Activated naive CD4-positive, alpha-beta T cell treated with anti-CD3 and anti-CD28 coated beads, Interleukin-2, amount 10 ng/mL, durations not matched to agents 7 days and 5 days (primary cell): ENCODE results near the gene MEGF6.
A peak's percentile ranks its signal among the peaks of the same experiment; 100 is the strongest.

Experiments used
- CTCF ChIA-PET: fragments of 350-600 bp; sonication (Branson Sonifier 250); formaldehyde crosslinking; loops from one replicate; lab custom pipeline; 2021; ENCODE audit warnings: antibody characterized with exemption; lab: Charles Lee
- DNase-seq: peaks from one replicate; pipeline ENCODE4 v3.0.0-alpha.2; 2020
- H3K27ac Mint-ChIP-seq: one replicate; pipeline ENCODE4 v1.8.0; 2021; ENCODE audit warnings: mild to moderate bottlenecking, moderate library complexity, mixed read lengths
- H3K27me3 Mint-ChIP-seq: one replicate; pipeline ENCODE4 v1.8.0; 2021; ENCODE audit warnings: mild to moderate bottlenecking, mixed read lengths
- H3K36me3 Mint-ChIP-seq: one replicate; pipeline ENCODE4 v1.8.0; 2021; ENCODE audit warnings: mixed read lengths
- H3K4me1 Mint-ChIP-seq: one replicate; pipeline ENCODE4 v1.8.0; 2021; ENCODE audit warnings: mixed read lengths
- H3K4me3 Mint-ChIP-seq: one replicate; pipeline ENCODE4 v1.8.0; 2021; ENCODE audit warnings: mild to moderate bottlenecking, moderate library complexity, mixed read lengths
- H3K9me3 Mint-ChIP-seq: one replicate; pipeline ENCODE4 v1.8.0; 2021; ENCODE audit warnings: mixed read lengths

The MEGF6 gene

GRCh38 chr1:3496916-3497315 lies 114.4 kb downstream of the MEGF6 start:
- Mint-ChIP-seq H3K4me3 (no peak overlapping the region), H3K27me3 (no peaks in the 10 kb centered on the region), H3K27ac (no peak overlapping the region), H3K9me3 (no peaks in the 10 kb centered on the region), H3K36me3 (no peaks in the 10 kb centered on the region), H3K4me1 (no peaks in the 10 kb centered on the region)
- CTCF ChIA-PET: no interaction called here
- DNase-seq: no peak

GRCh38 chr1:3495776-3496745 lies 115.2 kb downstream of the MEGF6 start:
- CTCF ChIA-PET: no interaction called here
- Mint-ChIP-seq H3K4me3 (no peak overlapping the region), H3K27me3 (no peaks in the 10 kb centered on the region), H3K27ac (no peak overlapping the region), H3K36me3 (no peaks in the 10 kb centered on the region), H3K4me1 (peaks cover 3% of the 10 kb centered on the region), H3K9me3 (no peaks in the 10 kb centered on the region)
- DNase-seq: no peak

GRCh38 chr1:3494321-3495308 lies 116.7 kb downstream of the MEGF6 start:
- H3K27ac Mint-ChIP-seq: no peak overlapping the region
- H3K9me3 Mint-ChIP-seq: no peaks in the 10 kb centered on the region

GRCh38 chr1:3492545-3493246 lies 118.6 kb downstream of the MEGF6 start:
- Mint-ChIP-seq H3K4me3 (no peak overlapping the region), H3K4me1 (peaks cover 3% of the 10 kb centered on the region)
- CTCF ChIA-PET: interaction anchor here (0.6 to 2.1 kb wide), 6 partner anchors 67 to 235 kb away, joined by 4 to 12 read pairs (median 4); no protein-coding TSS in a partner anchor

More at GRCh38 chr1:3494321-3495308, 116.7 kb downstream of the MEGF6 start:
- Mint-ChIP-seq H3K4me1 (peaks cover 3% of the 10 kb centered on the region), H3K36me3 (no peaks in the 10 kb centered on the region), H3K27me3 (no peaks in the 10 kb centered on the region), H3K4me3 (no peak overlapping the region)
- CTCF ChIA-PET: no interaction called here
- no peak for DNase-seq

GRCh38 chr1:3491291-3492246 lies 119.7 kb downstream of the MEGF6 start:
- Mint-ChIP-seq H3K36me3 (no peaks in the 10 kb centered on the region), H3K4me3 (peak overlapping the region; percentile 26), H3K27ac (no peak overlapping the region), H3K4me1 (peaks cover 3% of the 10 kb centered on the region), H3K9me3 (peaks cover 12% of the 10 kb centered on the region), H3K27me3 (no peaks in the 10 kb centered on the region)
- CTCF ChIA-PET: interaction anchor here (1.0 to 2.1 kb wide), 11 partner anchors 38 to 236 kb away, joined by 3 to 12 read pairs (median 4); no protein-coding TSS in a partner anchor
- DNase-seq: peak; percentile 89

More at GRCh38 chr1:3492545-3493246, 118.6 kb downstream of the MEGF6 start:
- H3K27me3 Mint-ChIP-seq: no peaks in the 10 kb centered on the region
- H3K27ac Mint-ChIP-seq: no peak overlapping the region
- no peaks in the 10 kb centered on the region for H3K36me3 Mint-ChIP-seq
- peaks cover 12% of the 10 kb centered on the region for H3K9me3 Mint-ChIP-seq
- DNase-seq: no peak

- Mint-ChIP-seq H3K27me3 (no peaks in the 10 kb centered on the region), H3K4me1 (peaks cover 3% of the 10 kb centered on the region), H3K36me3 (no peaks in the 10 kb centered on the region), H3K9me3 (peaks cover 12% of the 10 kb centered on the region), H3K4me3 (no peak overlapping the region), H3K27ac (no peak overlapping the region)
- no peak for DNase-seq
- CTCF ChIA-PET: interaction anchor here (1.0 to 2.1 kb wide), 7 partner anchors 37 to 237 kb away, joined by 3 to 11 read pairs (median 4); no protein-coding TSS in a partner anchor
Measured at GRCh38 chr1:3490046-3490745, 121.1 kb downstream of the MEGF6 start.

- DNase-seq: no peak
- Mint-ChIP-seq H3K4me1 (peaks cover 3% of the 10 kb centered on the region), H3K9me3 (peaks cover 12% of the 10 kb centered on the region), H3K4me3 (no peak overlapping the region), H3K27ac (no peak overlapping the region), H3K36me3 (no peaks in the 10 kb centered on the region), H3K27me3 (no peaks in the 10 kb centered on the region)
- CTCF ChIA-PET: interaction anchor here (1.5 to 1.9 kb wide), 2 partner anchors 35 to 133 kb away, joined by 6 to 11 read pairs; no protein-coding TSS in a partner anchor
Measured at GRCh38 chr1:3488432-3488831, 122.9 kb downstream of the MEGF6 start.

GRCh38 chr1:3485016-3485415 lies 126.3 kb downstream of the MEGF6 start:
- Mint-ChIP-seq H3K4me3 (no peak overlapping the region), H3K27me3 (no peaks in the 10 kb centered on the region), H3K27ac (no peak overlapping the region), H3K9me3 (peaks cover 12% of the 10 kb centered on the region), H3K36me3 (no peaks in the 10 kb centered on the region), H3K4me1 (no peaks in the 10 kb centered on the region)
- no peak for DNase-seq
- CTCF ChIA-PET: interaction anchor here (2.8 kb wide), 1 partner anchor 32 kb away, joined by 12 read pairs; no protein-coding TSS in a partner anchor

GRCh38 chr1:3483801-3484444 lies 127.4 kb downstream of the MEGF6 start:
- Mint-ChIP-seq H3K27me3 (no peaks in the 10 kb centered on the region), H3K4me1 (no peaks in the 10 kb centered on the region), H3K9me3 (peaks cover 10% of the 10 kb centered on the region), H3K36me3 (no peaks in the 10 kb centered on the region), H3K27ac (no peak overlapping the region), H3K4me3 (no peak overlapping the region)
- CTCF ChIA-PET: interaction anchor here (2.8 kb wide), 1 partner anchor 31 kb away, joined by 12 read pairs; no protein-coding TSS in a partner anchor
- DNase-seq: peak; percentile 60

GRCh38 chr1:3483380-3483779 lies 127.9 kb downstream of the MEGF6 start:
- Mint-ChIP-seq H3K36me3 (no peaks in the 10 kb centered on the region), H3K4me3 (no peak overlapping the region), H3K27ac (no peak overlapping the region), H3K27me3 (no peaks in the 10 kb centered on the region), H3K4me1 (no peaks in the 10 kb centered on the region), H3K9me3 (peaks cover 4% of the 10 kb centered on the region)
- CTCF ChIA-PET: no interaction called here
- DNase-seq: no peak

- Mint-ChIP-seq H3K27ac (no peak overlapping the region), H3K27me3 (no peaks in the 10 kb centered on the region), H3K36me3 (no peaks in the 10 kb centered on the region), H3K4me1 (no peaks in the 10 kb centered on the region), H3K4me3 (no peak overlapping the region), H3K9me3 (no peaks in the 10 kb centered on the region)
- no peak for DNase-seq
- CTCF ChIA-PET: interaction anchor here (0.7 kb wide), 1 partner anchor 24 kb away, joined by 3 read pairs; no protein-coding TSS in a partner anchor
Measured at GRCh38 chr1:3482378-3482849, 128.9 kb downstream of the MEGF6 start.
